Mammary epithelial cell (primary cell): ENCODE measurements around the gene CTNNBL1.

Source experiments
- EZH2 ChIP-seq: IDR thresholded peaks from 2 replicates; pipeline ENCODE4 v1.6.1; 2012; ENCODE audit warnings: low read length, inconsistent platforms, borderline replicate concordance
- TF ChIP-seq, protein P1 (sequence below), 2 donors: IDR thresholded peaks in 1 of 2; conservative IDR thresholded peaks in 1 of 2; 2 replicates each; pipeline ENCODE4 v1.5.1; 2011 to 2012; ENCODE audit warnings: inconsistent platforms in 2 of 2, low read length in 2 of 2, mild to moderate bottlenecking in 2 of 2, control low read depth in 1 of 2, low read depth in 1 of 2; ENCODE audit not compliant: insufficient read depth in 1 of 2; ENCODE audit errors: extremely low read depth in 1 of 2

DNA sequence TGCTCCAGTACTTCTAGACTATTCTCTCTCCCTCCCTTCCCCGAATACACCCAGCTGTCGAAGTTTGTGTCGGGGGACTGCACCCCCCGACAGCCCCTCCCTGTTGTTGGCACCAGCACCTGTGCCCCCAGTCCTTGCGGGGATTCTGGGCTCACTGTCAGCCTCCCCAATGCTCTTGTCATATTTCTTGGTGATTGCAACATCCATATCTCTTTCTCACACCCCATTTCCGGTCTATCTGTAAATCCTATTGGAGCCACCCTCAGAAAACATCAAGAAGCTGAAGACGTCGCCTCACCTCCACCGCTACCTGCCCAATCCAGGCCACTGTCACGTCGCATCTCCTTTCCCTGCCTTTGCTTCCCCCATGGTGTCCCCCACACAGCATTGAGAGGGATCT lies 176.5 kb downstream of the CTNNBL1 start:
- TF ChIP-seq, protein P1, sequence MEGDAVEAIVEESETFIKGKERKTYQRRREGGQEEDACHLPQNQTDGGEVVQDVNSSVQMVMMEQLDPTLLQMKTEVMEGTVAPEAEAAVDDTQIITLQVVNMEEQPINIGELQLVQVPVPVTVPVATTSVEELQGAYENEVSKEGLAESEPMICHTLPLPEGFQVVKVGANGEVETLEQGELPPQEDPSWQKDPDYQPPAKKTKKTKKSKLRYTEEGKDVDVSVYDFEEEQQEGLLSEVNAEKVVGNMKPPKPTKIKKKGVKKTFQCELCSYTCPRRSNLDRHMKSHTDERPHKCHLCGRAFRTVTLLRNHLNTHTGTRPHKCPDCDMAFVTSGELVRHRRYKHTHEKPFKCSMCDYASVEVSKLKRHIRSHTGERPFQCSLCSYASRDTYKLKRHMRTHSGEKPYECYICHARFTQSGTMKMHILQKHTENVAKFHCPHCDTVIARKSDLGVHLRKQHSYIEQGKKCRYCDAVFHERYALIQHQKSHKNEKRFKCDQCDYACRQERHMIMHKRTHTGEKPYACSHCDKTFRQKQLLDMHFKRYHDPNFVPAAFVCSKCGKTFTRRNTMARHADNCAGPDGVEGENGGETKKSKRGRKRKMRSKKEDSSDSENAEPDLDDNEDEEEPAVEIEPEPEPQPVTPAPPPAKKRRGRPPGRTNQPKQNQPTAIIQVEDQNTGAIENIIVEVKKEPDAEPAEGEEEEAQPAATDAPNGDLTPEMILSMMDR (conservative IDR thresholded peaks at IDR 0.05 in 1 of 2, IDR thresholded peaks at IDR 0.05 in 1 of 2; ENCODE audit: extremely low read depth in 1 of 2, insufficient read depth in 1 of 2, low read depth in 1 of 2, low read length in 2 of 2), result no peak
- no peak for TF ChIP-seq EZH2
